HG03378 (cell line): ENCODE data around the gene ARHGAP8.

Source experiments
- ATAC-seq: cut with Tn5 transposase; IDR thresholded peaks from one replicate; pipeline ENCODE4 v1.9.1; 2021; ENCODE audit warnings: mild to moderate bottlenecking, moderate library complexity; ENCODE audit not compliant: unreplicated experiment

ARHGAP8 gene

DNA sequence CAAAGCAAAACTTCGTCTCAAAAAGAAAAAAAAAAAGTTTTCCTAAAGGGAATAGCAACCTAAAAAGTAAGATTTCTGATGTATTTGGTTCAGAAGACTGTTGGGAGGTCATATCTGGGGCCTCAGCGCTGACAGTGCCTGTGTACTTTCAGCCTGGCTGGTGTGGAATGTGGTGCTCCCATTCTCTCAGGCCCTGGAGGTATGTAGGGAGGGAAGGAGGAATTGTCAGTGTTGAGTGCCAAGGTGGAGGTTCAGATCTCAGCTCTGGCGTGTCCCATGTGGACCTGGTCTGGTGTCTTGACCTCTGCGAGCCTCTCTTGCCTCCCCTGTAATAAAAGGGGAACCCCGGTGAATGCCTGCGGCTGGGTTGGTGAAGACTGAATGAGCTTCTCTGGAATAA, 28.0 kb upstream of the ARHGAP8 start:
- no peak for ATAC-seq

DNA sequence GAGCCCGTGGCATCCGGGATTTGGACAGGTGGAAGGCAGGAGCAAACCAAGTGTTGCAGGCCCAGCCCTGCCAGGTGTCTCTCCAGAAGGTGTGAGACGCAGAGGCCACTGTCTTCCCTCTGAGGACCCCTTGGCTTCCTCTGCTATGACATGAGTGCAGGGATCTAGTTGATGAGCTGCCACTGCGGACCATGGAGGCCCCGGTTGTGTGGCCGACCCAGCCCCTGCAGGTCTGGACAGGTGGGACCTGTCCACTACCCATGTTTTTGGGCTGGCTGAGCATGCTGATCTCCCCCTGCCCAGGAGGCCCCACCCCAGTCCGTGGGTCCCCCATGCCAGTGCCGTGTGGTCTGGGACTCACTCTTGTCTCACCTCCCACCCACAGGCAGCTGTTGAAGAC, 27.5 kb upstream of the ARHGAP8 start:
- ATAC-seq, result no peak

DNA sequence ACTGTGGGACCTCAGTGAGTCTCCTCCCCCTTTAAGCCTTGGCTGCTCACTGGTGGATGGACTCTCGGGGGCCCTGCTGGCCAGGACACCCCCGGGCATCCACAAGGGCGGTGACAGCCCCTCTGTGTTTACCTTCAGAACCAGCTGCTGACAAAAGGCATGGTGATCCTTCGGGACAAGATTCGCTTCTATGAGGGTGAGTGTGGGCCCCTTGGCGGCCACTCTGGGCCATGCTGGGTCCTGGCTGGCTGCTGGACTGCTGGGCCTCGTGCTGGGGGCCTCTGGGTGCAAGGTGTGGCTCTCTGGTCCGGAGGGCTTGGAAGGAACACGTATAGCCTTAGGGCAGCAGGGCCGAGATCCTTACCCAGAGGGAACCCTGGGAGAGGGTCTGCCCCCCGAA, 25.9 kb upstream of the ARHGAP8 start:
- no peak for ATAC-seq

DNA sequence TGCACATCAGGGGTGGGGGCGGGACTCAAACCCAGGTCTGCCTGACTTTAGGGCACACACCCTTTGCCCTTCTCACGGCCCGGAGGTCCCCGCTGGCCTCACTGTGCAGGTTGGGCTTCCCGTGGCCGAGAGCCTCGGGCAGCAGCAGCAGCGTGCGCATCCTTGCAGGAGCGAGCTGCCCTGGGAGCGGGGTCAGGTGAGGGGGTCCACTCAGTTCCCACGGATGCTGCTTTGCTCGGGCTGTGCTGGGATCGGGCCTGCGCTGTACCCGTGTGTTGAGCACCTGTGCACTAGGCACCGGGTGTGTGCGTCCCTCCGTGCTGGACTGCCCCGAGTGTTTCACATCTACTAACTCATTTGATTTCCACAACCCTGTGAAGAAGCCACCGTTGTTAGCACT, 25.2 kb upstream of the ARHGAP8 start:
- no peak for ATAC-seq

DNA sequence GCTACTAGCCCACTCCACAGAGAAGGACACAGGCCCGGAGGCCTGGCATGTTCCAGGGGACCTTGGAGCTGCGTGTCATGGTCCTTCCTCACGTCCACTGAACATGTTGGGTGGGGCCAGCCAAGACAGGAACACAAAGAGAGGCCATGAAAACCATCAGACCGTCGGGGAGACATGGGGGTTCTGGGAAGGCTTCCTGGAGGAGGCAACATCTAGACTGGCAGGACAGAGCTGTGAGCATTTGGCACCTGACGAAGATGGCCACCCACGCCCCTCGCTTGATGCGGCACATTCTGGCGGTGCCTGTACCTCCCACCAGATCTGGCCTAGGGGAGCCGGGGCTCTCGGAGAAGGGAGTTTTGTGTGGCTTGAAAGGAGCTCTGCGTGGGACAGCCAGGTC, 24.7 kb upstream of the ARHGAP8 start:
- no peak for ATAC-seq

DNA sequence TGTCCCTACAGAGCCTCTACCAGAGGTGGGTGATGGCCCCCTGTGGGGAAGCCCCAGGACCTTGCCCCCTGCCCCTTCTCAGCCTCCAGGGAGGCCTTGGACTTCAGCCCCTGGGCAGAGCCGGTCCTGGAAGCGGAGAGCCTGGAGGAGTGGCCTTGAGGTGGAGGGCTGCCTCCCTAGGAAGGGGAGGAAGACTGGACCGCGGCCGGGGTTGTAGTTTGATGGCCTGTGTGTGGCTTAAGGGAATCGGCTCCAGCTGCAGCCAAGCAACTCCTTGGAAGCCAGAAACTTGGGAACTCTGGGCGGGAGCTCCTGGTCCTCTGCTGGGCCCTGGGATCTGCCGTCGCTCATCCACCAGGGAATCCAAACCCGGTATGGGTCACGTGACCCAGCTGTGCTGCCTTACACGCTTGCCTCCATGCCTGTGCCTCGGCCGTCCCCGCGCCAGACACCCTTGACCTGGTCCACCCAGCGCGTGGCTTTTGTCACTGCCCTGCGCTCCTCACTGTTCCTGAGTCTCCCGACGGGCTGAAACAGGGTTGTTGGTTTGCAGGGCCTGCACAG, 23.5 kb upstream of the ARHGAP8 start:
- ATAC-seq, result no peak

DNA sequence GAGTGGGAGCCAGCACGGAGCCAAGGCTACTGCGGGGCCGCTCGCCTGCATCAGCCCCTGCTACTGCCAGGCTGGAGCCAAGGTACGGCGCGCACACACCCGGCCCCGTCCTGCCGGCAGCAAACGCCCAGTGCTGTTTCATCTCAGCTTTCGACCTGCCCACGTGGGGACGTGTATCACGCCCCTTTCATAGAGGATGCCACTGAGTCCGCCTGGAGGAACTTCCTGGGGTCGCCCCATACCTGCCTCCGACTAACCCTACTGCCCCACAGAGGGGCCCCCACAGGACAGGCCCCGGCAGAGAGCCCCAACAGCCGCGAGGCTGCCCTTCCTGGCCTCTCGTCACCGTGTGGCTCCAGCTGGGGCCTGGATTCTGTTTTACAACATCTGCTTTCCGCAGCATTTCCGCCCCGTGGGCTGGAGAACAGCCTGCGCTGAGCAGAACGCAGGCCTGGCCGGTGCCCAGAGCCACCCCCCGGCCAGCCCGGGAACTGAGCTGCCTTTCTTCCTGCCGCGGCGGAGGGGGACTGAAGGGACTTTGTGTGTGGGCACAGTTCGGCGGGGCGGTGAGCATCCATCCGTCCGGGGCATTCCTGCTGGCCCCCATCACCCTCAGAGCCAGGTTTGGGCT, 22.9 kb upstream of the ARHGAP8 start:
- no peak for ATAC-seq

DNA sequence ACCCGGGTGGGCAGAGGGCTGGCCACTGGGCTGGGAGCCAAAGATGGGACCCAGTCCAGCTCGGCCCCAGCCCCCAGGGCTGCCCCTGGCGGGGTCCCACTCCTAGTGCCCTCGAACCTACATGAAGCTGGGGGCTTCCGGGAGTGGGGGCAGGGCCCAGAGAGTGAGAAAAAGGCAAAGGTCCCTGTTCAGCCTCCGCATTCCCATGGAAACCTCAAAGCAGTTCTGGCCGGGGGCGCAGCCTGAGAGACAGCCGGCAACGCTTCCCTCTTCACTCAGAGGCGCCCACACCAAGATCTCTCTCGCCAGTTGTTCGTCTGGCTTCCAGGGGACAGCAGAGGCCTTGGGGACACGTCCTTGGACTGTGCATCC, 22.4 kb upstream of the ARHGAP8 start:
- no peak for ATAC-seq

DNA sequence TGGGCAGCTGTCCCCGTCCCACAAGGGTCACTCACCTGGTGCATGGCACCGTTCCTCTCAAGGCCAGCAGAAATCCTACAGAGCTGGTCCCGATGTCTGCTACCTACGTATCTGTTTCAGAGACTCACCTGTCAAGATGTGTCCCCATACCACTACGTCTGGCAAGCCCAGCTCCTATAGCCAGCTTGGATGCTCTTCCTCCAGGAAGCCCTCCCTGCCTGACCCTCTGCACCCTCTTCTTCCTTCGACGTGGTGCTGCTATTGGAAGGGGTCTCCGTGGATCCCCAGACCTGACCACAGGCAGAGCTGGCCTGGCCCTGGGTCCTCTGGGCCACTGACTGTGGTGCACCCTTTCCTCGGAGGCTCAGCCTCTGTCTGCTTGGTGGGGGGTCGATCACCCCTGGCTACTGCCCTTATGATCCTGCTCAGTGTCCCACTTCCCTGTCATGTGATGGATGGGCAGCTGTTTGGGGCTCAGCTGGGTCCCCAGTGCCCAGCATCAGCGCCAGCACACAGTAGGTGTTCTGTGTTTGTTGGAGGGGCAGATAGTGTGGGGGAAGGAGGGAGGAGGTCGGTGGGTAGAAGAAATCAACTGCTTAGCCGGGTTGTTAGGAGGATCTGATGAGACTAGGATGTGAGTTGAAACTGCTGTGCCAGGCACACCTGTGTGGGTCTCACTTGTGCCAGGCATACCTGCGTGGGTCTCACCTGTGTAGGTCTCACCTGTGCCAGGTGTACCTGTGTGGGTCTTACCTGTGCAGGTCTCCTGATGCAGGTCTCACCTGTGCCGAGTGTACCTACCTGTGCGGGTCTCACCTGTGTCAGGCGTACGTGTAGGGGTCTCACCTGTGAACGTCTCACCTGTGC, 21.7 kb upstream of the ARHGAP8 start:
- no peak for ATAC-seq

DNA sequence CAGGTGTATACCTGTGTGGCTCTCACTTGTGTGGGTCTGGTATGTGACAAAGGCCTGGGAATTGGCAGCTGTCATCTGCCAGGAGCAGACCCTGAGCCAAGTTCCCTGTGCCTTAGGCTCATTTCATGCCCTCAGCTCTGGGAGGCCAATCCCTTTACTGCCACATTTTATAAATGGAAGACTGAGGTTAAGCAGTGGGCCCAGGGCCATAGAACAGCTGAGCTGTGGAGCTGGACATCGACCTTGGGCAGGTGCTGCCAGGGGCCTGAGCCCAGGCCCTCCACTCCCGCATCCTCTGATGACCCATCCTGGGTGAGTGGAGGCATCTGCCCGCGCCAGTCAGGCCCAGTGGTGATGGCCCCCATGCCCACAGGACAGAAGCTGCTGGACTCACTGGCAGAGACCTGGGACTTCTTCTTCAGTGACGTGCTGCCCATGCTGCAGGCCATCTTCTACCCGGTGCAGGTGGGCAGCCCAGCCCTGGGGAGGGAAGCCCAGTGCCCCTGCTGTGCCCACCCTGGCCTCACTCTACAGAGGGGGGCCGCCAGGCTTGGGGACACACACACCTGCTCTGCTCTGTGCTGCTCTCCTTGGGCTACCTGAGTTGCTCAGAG, 20.9 kb upstream of the ARHGAP8 start:
- no peak for ATAC-seq

DNA sequence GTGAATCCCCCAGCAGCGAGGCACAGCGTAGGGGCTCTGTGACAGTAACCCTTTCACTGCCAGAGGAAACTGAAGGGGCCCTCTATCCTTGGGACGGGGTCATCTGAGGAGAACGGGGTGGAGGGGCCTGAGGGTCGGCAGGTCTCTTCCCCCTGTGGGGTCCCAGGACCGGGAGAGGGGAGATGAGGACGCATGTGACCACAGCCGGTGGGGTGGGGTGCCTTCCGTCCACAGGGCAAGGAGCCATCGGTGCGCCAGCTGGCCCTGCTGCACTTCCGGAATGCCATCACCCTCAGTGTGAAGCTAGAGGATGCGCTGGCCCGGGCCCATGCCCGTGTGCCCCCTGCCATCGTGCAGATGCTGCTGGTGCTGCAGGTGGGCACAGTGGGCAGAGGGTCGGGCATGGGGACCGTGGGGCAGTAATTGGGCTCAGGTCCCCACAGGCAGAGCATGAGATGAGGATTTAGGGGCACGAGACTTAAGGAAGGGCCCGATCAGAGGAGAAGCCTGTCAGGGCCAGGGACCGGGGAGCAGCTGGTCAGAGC, 20.3 kb upstream of the ARHGAP8 start:
- no peak for ATAC-seq

DNA sequence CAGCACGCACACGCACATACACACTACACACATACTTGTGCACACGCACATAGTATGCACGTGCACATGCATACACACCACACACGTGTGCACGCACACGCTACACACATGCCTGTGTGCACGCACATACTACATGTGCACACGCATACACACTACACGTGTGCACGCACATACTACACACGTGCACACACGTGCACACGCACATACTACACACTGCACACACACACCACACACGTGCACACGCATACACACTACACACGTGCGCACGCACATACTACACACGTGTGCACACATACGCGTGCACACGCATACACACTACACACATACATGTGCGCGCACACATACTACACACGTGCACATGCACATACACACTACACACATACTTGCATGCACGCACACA, 19.7 kb upstream of the ARHGAP8 start:
- no peak for ATAC-seq

DNA sequence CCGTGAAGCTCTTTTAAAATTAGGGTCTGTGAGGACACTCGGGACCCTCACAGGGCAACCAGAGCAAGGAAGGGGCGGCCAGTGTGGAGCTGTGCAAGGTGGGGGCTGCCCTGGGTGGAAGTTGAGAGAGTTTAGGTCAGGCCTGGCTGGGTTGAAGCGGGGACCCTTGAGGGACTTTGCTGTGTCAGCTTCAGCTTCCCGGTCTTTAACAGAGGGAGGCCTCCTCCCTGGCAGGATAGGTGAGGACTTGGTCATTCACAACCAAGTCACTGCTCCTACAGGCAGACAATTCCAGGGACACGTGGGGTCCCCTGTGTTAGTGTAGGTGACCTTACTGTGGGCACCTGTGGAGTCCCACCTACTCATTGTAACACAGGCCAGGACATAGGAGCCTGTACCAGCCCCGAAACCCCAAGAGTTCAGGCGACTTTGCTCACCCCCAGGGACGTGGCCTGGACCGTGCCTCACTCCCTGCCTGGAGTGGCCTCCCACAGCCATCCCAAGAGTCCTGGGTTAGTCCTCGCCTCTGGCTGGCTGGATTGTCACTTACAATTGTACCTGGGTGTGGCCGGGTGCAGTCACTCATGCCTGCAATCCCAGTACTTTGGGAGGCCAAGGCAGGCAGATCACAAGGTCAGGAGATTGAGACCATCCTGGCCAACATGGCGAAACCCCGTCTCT, 18.8 kb upstream of the ARHGAP8 start:
- no peak for ATAC-seq

DNA sequence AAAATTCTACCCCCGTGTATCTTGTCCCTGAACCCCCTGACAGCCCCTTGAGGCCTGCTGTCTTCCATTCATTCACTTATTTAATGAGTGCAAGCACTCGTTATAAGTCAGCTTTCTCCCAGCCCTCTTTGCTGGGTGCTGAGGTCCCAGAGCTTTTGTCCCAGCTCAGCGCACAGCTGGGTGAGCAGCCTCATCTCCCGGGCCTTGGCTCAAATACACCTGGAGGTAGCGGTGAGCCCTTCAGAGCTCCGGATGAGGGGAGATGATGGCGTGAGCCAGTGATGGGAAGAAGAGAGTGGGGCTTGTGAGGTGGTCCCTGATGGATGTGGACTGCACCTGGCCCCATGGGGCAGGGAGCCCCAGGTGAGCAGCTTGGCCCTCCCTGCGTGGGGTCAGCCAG, 18.1 kb upstream of the ARHGAP8 start:
- ATAC-seq, result no peak

DNA sequence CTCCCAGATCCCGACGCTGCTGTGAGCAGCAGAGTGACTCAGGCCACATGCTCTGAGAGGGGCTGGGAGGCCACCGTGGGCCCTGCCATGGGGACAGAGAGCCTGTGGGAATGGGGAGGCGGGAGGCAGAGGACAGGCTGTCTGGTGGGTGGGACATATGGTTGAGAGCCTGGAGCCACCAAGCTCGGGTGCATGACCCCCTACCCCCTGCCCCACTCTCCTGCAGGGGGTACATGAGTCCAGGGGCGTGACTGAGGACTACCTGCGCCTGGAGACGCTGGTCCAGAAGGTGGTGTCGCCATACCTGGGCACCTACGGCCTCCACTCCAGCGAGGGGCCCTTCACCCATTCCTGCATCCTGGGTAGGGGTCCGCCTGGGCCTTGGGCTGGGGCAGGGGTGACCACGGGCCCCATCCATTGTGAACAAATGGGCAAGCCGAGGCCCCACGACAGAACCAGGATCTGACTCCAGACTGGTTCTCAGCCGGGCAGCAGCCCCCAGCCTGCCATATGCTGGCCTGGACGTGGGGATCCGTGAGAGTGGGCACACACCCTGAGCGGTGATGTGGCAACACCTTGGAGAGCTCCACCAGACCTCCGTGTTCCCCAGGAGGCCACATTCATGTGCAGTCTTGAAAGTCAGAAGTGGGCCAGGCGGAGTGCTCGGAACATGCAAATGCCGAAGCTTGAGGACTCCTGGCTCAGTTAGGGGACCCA, 17.4 kb upstream of the ARHGAP8 start:
- no peak for ATAC-seq

DNA sequence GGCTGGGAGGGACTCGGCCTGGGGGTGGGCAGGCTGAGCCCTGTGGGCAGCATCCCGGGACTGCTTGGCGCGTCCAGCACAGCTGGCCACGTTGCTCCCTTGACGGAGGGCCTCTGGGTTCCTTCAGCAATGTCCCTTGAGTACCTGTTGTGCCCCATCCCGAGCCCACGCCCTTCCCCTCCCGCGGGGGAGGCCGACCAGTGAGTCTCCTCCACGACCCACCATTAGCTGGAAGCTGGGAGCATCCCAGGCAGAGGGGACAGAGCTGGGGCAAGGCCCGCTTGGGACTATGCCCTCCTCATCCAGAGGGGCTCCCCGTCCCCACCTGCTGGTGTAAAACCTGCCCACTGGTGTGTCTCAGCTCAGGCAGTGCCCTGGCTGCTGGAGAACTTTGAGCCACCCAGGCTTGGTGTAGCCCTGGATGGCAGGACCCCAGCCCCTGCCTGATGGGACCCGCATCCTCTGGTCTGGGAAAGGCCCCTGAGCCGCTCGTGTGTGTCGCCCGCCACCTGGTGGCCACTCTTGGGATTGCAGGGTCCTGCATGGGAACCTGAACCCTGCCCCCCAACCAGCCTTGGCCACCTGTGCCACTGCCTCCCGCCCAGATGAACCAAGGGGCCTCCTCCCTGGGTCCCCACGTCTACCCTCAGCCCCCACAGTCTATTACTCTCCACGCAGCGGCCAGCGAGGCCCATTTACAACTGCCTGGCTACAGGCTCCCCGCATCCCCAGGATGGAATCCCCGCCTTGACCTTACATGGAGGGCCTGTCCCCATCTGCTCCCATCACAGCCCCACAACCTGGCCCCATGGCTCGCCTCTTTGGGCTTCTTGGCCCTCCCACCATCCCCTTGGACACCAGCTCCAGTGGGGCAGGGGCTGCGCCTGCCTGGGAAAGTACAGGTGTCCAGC, 16.6 kb upstream of the ARHGAP8 start:
- no peak for ATAC-seq

DNA sequence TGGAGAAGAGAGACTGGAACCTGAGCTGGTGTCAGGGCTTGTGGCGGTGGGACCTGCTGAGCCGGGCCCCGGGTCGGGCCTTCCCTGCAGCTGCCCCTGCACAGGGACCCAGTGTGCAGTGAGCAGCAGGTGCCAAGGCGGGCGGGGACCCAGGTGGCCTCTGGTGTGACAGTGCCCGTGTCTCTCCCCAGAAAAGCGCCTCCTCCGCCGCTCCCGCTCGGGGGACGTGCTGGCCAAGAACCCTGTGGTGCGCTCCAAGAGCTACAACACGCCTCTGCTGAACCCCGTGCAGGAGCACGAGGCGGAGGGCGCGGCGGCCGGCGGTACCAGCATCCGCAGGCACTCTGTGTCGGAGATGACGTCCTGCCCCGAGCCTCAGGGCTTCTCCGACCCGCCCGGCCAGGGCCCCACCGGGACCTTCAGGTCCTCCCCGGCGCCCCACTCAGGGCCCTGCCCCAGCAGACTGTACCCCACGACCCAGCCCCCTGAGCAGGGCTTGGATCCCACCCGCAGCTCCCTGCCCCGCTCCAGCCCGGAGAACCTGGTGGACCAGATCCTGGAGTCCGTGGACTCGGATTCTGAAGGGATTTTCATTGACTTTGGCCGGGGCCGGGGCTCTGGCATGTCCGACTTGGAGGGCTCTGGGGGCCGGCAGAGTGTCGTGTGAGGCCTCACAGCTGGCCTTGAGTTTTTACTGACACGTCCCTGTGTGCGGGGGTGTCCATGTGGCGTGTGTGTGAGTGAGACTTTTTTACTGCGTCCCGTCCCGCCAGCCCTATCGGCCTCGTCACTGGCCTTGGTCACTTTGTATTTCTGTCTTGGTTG, 15.6 kb upstream of the ARHGAP8 start:
- ATAC-seq, result no peak
